Stomach smooth muscle (tissue), 2 donors: Measurements from ENCODE around the gene ARVCF.

Experiments used
- H3K27ac ChIP-seq: one replicate; pipeline ENCODE4 v1.7.0; 2013; ENCODE audit warnings: mild to moderate bottlenecking, low read length, inconsistent platforms
- H3K27me3 ChIP-seq, 2 donors: one replicate each; pipeline ENCODE4 v1.7.0; 2013; ENCODE audit warnings: low read length in 2 of 2; ENCODE audit not compliant: insufficient read depth in 2 of 2, control insufficient read depth in 1 of 2
- H3K36me3 ChIP-seq, 2 donors: one replicate each; pipeline ENCODE4 v1.7.0; 2013; ENCODE audit warnings: low read length in 2 of 2; ENCODE audit not compliant: control insufficient read depth in 2 of 2, insufficient read depth in 2 of 2
- H3K4me1 ChIP-seq: one replicate; pipeline ENCODE4 v1.7.0; 2013; ENCODE audit warnings: low read length; ENCODE audit not compliant: control insufficient read depth, insufficient read depth
- H3K4me3 ChIP-seq, 2 donors: one replicate each; pipeline ENCODE4 v1.7.0; 2013; ENCODE audit warnings: low read length in 2 of 2
- H3K9ac ChIP-seq, 2 donors: one replicate each; pipeline ENCODE4 v1.7.0; 2013; ENCODE audit warnings: low read length in 2 of 2, mild to moderate bottlenecking in 1 of 2
- H3K9me3 ChIP-seq, 2 donors: one replicate each; pipeline ENCODE4 v1.7.0; 2013; ENCODE audit warnings: low read length in 2 of 2; ENCODE audit not compliant: control insufficient read depth in 2 of 2
- donor health status: healthy.
- donor health status: Pancreatic carcinoma.

ARVCF gene

GRCh38 chr22:20002636-20003035, 14.0 kb downstream of the ARVCF start:
- Histone ChIP-seq H3K27ac (no peak overlapping the region), H3K4me1 (peaks cover 9% of the 10 kb centered on the region), H3K4me3 (no peak overlapping the region), H3K36me3 (no peaks in the 10 kb centered on the region), H3K9me3 (no peaks in the 10 kb centered on the region), H3K9ac (no peak overlapping the region), H3K27me3 (no peaks in the 10 kb centered on the region)

DNA sequence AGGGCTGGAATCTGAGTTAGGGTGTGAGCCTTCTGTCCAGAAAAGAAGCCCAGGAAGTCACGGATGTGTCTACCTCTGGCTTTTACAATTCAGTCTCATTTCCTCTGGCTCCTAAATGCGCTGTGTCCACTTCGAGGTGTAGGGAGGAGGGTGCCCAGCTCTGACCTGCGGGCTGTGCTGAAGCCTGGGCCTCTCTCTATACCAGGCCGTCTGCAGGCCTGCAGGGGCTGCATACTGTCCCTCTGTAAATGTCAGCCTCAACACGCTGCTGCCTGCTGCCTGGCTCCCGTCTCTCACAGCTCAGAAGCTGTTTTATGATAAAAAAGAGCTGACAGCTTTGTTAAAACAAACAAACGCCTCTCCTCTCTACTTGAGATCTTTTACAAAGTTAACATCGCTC, 14.5 kb downstream of the ARVCF start:
- no peak overlapping the region for H3K9ac ChIP-seq
- peak overlapping the region; percentile 24 for H3K27ac ChIP-seq
- no peaks in the 10 kb centered on the region for H3K36me3 ChIP-seq
- H3K4me3 ChIP-seq = no peak overlapping the region
- peaks cover 9% of the 10 kb centered on the region for H3K4me1 ChIP-seq
- no peaks in the 10 kb centered on the region for H3K27me3 ChIP-seq
- no peaks in the 10 kb centered on the region for H3K9me3 ChIP-seq

- Histone ChIP-seq H3K9ac (no peak overlapping the region), H3K4me1 (peaks cover 9% of the 10 kb centered on the region), H3K27ac (no peak overlapping the region), H3K4me3 (no peak overlapping the region), H3K9me3 (no peaks in the 10 kb centered on the region), H3K36me3 (no peaks in the 10 kb centered on the region), H3K27me3 (no peaks in the 10 kb centered on the region)
Observed at GRCh38 chr22:20001082-20001638, 15.5 kb downstream of the ARVCF start.

- Histone ChIP-seq H3K9me3 (no peaks in the 10 kb centered on the region), H3K27ac (no peak overlapping the region), H3K4me1 (peaks cover 9% of the 10 kb centered on the region)
Observed at GRCh38 chr22:20000246-20001081, 16.2 kb downstream of the ARVCF start.

GRCh38 chr22:19998991-19999820, 17.4 kb downstream of the ARVCF start:
- H3K4me3 ChIP-seq = no peak overlapping the region
- no peaks in the 10 kb centered on the region for H3K9me3 ChIP-seq
- no peaks in the 10 kb centered on the region for H3K36me3 ChIP-seq
- H3K27me3 ChIP-seq = no peaks in the 10 kb centered on the region
- H3K9ac ChIP-seq = no peak overlapping the region
- peaks cover 12% of the 10 kb centered on the region for H3K4me1 ChIP-seq
- H3K27ac ChIP-seq = no peak overlapping the region

More at GRCh38 chr22:20000246-20001081, 16.2 kb downstream of the ARVCF start:
- Histone ChIP-seq H3K36me3 (no peaks in the 10 kb centered on the region), H3K4me3 (no peak overlapping the region), H3K9ac (no peak overlapping the region), H3K27me3 (no peaks in the 10 kb centered on the region)

GRCh38 chr22:19998232-19998951, 18.2 kb downstream of the ARVCF start:
- no peak overlapping the region for H3K27ac ChIP-seq
- H3K27me3 ChIP-seq = no peaks in the 10 kb centered on the region
- no peaks in the 10 kb centered on the region for H3K9me3 ChIP-seq
- H3K4me1 ChIP-seq = peaks cover 12% of the 10 kb centered on the region
- H3K4me3 ChIP-seq = no peak overlapping the region
- no peak overlapping the region for H3K9ac ChIP-seq
- H3K36me3 ChIP-seq = no peaks in the 10 kb centered on the region

DNA sequence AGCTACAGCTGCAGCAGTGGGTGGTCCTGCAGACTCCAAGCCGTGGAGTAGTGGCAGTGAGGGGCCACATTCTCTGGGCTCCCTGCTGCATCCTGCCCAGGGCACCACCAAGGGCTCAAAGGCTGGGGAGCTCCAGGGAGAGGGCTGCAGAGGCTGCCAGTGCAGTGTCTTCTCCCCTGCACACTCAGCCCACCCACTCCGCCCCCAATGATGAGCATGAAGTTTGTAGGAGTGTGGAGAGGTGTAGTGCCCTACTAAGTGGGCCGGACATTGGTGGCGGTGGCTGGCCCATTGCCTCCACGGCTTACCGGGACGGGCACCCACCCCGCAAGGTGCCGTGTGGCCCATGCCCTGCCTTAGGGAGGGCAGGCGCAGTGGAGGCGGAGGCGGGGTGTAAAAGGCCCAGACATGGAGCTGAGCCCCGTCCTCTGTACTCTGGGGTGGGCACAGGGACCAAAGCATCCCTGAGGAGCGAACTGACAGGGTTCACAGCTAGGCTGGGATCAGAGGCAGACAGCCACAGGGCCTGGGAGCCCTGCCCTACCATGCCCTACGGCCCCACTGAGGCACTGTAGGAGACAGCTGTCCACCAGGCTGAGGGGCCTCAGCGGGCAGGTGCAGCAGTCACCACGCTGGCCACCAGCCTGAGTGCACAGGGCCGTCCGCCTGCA, 18.9 kb downstream of the ARVCF start:
- peaks cover 15% of the 10 kb centered on the region for H3K4me1 ChIP-seq

GRCh38 chr22:19996694-19997384, 19.8 kb downstream of the ARVCF start:
- H3K27me3 ChIP-seq = no peaks in the 10 kb centered on the region
- H3K4me3 ChIP-seq = no peak overlapping the region
- H3K9me3 ChIP-seq = no peaks in the 10 kb centered on the region
- H3K9ac ChIP-seq = no peak overlapping the region
- peaks cover 19% of the 10 kb centered on the region for H3K4me1 ChIP-seq
- no peak overlapping the region for H3K27ac ChIP-seq
- H3K36me3 ChIP-seq = no peaks in the 10 kb centered on the region

More for the DNA sequence above, 18.9 kb downstream of the ARVCF start:
- Histone ChIP-seq H3K4me3 (no peak overlapping the region), H3K36me3 (no peaks in the 10 kb centered on the region), H3K9me3 (no peaks in the 10 kb centered on the region), H3K27ac (no peak overlapping the region), H3K9ac (no peak overlapping the region), H3K27me3 (no peaks in the 10 kb centered on the region)

DNA sequence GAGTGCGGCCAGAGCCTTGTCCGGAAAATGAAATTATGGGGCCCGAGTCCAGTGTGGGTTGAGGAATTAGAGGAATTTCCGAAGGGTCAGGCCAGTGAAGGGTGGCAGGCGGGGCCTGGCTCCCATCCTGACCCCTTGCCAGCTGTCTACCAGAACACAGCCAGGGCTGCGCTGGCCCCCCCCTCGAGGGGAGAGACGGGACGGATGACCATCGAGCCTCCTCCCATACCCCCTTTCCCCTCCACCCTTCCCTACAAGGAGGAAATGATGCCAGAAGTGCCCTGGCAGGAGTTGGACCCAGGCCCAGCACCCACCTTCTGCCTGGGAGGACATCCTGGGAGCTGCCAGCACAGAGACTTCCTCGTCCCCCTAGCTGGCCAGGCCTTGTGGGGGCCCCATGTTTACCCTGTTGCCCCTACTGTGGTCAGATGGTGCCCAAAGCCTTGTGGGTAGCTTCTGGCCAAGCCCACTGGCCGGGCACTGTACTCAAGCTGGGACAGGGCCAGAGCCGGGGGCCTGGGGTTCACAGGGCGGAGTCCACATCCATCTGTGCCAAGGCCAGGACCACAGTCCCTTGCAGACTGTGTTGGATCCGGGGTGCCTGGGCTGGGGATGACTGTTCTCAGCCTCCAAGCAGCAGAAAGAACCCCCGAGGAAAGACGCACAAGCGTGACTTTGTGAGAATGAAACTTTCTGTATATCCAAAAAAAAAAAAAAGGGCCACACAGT, 20.8 kb downstream of the ARVCF start:
- Histone ChIP-seq H3K36me3 (no peaks in the 10 kb centered on the region), H3K4me3 (no peak overlapping the region), H3K9me3 (no peaks in the 10 kb centered on the region), H3K4me1 (peaks cover 20% of the 10 kb centered on the region), H3K27ac (no peak overlapping the region), H3K27me3 (no peaks in the 10 kb centered on the region), H3K9ac (no peak overlapping the region)
